ENCODE measurements around the gene CLIC6.

CLIC6 gene

GRCh38 chr21:34726627-34727337, 58.0 kb downstream of the CLIC6 start:
- no peak for TF ChIP-seq CTCF (IDR thresholded peaks at IDR 0.05; ENCODE audit: unreplicated experiment in 3 of 3)
- H3K9me3 Mint-ChIP-seq: no peaks in the 10 kb centered on the region
- peaks cover 9% of the 10 kb centered on the region for H3K27me3 Mint-ChIP-seq (ENCODE audit: low read depth)
- no peak overlapping the region for H3K27ac Mint-ChIP-seq
- no peaks in the 10 kb centered on the region for H3K36me3 Mint-ChIP-seq (ENCODE audit: low read depth)
- H3K4me3 Mint-ChIP-seq: no peak overlapping the region
- no peaks in the 10 kb centered on the region for H3K4me1 Mint-ChIP-seq

- TF ChIP-seq CTCF (IDR thresholded peaks at IDR 0.05; ENCODE audit: unreplicated experiment in 3 of 3): no peak
Observed at GRCh38 chr21:34728479-34728878, 59.7 kb downstream of the CLIC6 start.

GRCh38 chr21:34730194-34730593, 61.4 kb downstream of the CLIC6 start:
- H3K4me1 Mint-ChIP-seq: no peaks in the 10 kb centered on the region
- no peak overlapping the region for H3K4me3 Mint-ChIP-seq
- peaks cover 10% of the 10 kb centered on the region for H3K27me3 Mint-ChIP-seq (ENCODE audit: low read depth)

More at GRCh38 chr21:34728479-34728878, 59.7 kb downstream of the CLIC6 start:
- Mint-ChIP-seq H3K4me3 (no peak overlapping the region), H3K9me3 (no peaks in the 10 kb centered on the region), H3K27ac (no peak overlapping the region), H3K4me1 (no peaks in the 10 kb centered on the region), H3K27me3 (ENCODE audit: low read depth) (peaks cover 12% of the 10 kb centered on the region), H3K36me3 (ENCODE audit: low read depth) (no peaks in the 10 kb centered on the region)

GRCh38 chr21:34730756-34731445, 62.1 kb downstream of the CLIC6 start:
- Mint-ChIP-seq H3K27me3 (ENCODE audit: low read depth) (peaks cover 8% of the 10 kb centered on the region), H3K4me1 (no peaks in the 10 kb centered on the region)
- TF ChIP-seq CTCF (IDR thresholded peaks at IDR 0.05; ENCODE audit: unreplicated experiment in 3 of 3): no peak

More at GRCh38 chr21:34730194-34730593, 61.4 kb downstream of the CLIC6 start:
- no peaks in the 10 kb centered on the region for H3K36me3 Mint-ChIP-seq (ENCODE audit: low read depth)
- no peak for TF ChIP-seq CTCF (IDR thresholded peaks at IDR 0.05; ENCODE audit: unreplicated experiment in 3 of 3)
- H3K9me3 Mint-ChIP-seq: no peaks in the 10 kb centered on the region
- no peak overlapping the region for H3K27ac Mint-ChIP-seq

GRCh38 chr21:34732388-34732821, 63.6 kb downstream of the CLIC6 start:
- Mint-ChIP-seq H3K27me3 (ENCODE audit: low read depth) (peaks cover 9% of the 10 kb centered on the region), H3K9me3 (no peaks in the 10 kb centered on the region), H3K4me3 (no peak overlapping the region)

More at GRCh38 chr21:34730756-34731445, 62.1 kb downstream of the CLIC6 start:
- Mint-ChIP-seq H3K4me3 (no peak overlapping the region), H3K9me3 (no peaks in the 10 kb centered on the region), H3K36me3 (ENCODE audit: low read depth) (no peaks in the 10 kb centered on the region), H3K27ac (no peak overlapping the region)

More at GRCh38 chr21:34732388-34732821, 63.6 kb downstream of the CLIC6 start:
- no peaks in the 10 kb centered on the region for H3K36me3 Mint-ChIP-seq (ENCODE audit: low read depth)
- TF ChIP-seq CTCF (IDR thresholded peaks at IDR 0.05; ENCODE audit: unreplicated experiment in 3 of 3): no peak
- H3K4me1 Mint-ChIP-seq: peaks cover 6% of the 10 kb centered on the region
- H3K27ac Mint-ChIP-seq: no peak overlapping the region
